Nephron progenitor cell (in vitro differentiated cells): ENCODE results near the gene SIGMAR1.

Source experiments
- DNase-seq: peaks from one replicate; pipeline ENCODE4 v3.0.0; 2021
- H3K27ac Mint-ChIP-seq: 2 replicates; pipeline ENCODE4 v1.8.0; 2021; ENCODE audit warnings: mild to moderate bottlenecking, moderate library complexity, mixed read lengths
- H3K27me3 Mint-ChIP-seq: 2 replicates; pipeline ENCODE4 v1.8.0; 2021; ENCODE audit warnings: mild to moderate bottlenecking, low read depth, mixed read lengths; ENCODE audit not compliant: poor library complexity
- H3K36me3 Mint-ChIP-seq: 2 replicates; pipeline ENCODE4 v1.8.0; 2021; ENCODE audit warnings: low read depth, mixed read lengths
- H3K4me1 Mint-ChIP-seq: 2 replicates; pipeline ENCODE4 v1.8.0; 2021; ENCODE audit warnings: mixed read lengths
- H3K4me3 Mint-ChIP-seq: 2 replicates; pipeline ENCODE4 v1.8.0; 2021; ENCODE audit warnings: mild to moderate bottlenecking, moderate library complexity, mixed read lengths
- H3K9me3 Mint-ChIP-seq: 2 replicates; pipeline ENCODE4 v1.8.0; 2021; ENCODE audit warnings: mild to moderate bottlenecking, moderate library complexity, mixed read lengths
- CTCF ChIP-seq: fragments of 200-600 bp; sonication (generic); IDR thresholded peaks from 2 replicates; pipeline ENCODE4 v1.5.0; 2021; ENCODE audit warnings: antibody characterized with exemption

SIGMAR1 gene

GRCh38 chr9:34659592-34660253 lies 22.1 kb upstream of the SIGMAR1 start:
- TF ChIP-seq CTCF: no peak
- peaks cover 10% of the 10 kb centered on the region for H3K27me3 Mint-ChIP-seq
- DNase-seq: no peak
- no peak overlapping the region for H3K4me3 Mint-ChIP-seq
- no peaks in the 10 kb centered on the region for H3K9me3 Mint-ChIP-seq
- no peak overlapping the region for H3K27ac Mint-ChIP-seq
- peaks cover 49% of the 10 kb centered on the region for H3K4me1 Mint-ChIP-seq
- peaks cover 11% of the 10 kb centered on the region for H3K36me3 Mint-ChIP-seq

GRCh38 chr9:34658461-34658860 lies 20.9 kb upstream of the SIGMAR1 start:
- DNase-seq: no peak
- Mint-ChIP-seq H3K27ac (peak overlapping the region; percentile 89), H3K9me3 (no peaks in the 10 kb centered on the region), H3K27me3 (peaks cover 8% of the 10 kb centered on the region), H3K4me3 (no peak overlapping the region), H3K4me1 (peaks cover 50% of the 10 kb centered on the region), H3K36me3 (peaks cover 11% of the 10 kb centered on the region)
- no peak for TF ChIP-seq CTCF

- no peak for TF ChIP-seq CTCF
- Mint-ChIP-seq H3K9me3 (no peaks in the 10 kb centered on the region), H3K4me3 (no peak overlapping the region), H3K27ac (no peak overlapping the region), H3K4me1 (peaks cover 65% of the 10 kb centered on the region), H3K27me3 (peaks cover 8% of the 10 kb centered on the region), H3K36me3 (peaks cover 11% of the 10 kb centered on the region)
- no peak for DNase-seq
Observed at GRCh38 chr9:34656992-34657391, 19.4 kb upstream of the SIGMAR1 start.

- H3K4me3 Mint-ChIP-seq: peak overlapping the region; percentile 33
- no peak for DNase-seq
- peak overlapping the region; percentile 76 for H3K27ac Mint-ChIP-seq
- H3K4me1 Mint-ChIP-seq: peaks cover 81% of the 10 kb centered on the region
- H3K27me3 Mint-ChIP-seq: peaks cover 5% of the 10 kb centered on the region
- H3K36me3 Mint-ChIP-seq: peaks cover under 1% of the 10 kb centered on the region
- no peak for TF ChIP-seq CTCF
- H3K9me3 Mint-ChIP-seq: no peaks in the 10 kb centered on the region
Observed at GRCh38 chr9:34655394-34655793, 17.8 kb upstream of the SIGMAR1 start.

- TF ChIP-seq CTCF: no peak
- Mint-ChIP-seq H3K4me1 (peaks cover 84% of the 10 kb centered on the region), H3K27me3 (peaks cover 4% of the 10 kb centered on the region), H3K36me3 (peaks cover 5% of the 10 kb centered on the region), H3K27ac (peak overlapping the region; percentile 83), H3K4me3 (peak overlapping the region; percentile 52), H3K9me3 (no peaks in the 10 kb centered on the region)
- DNase-seq: no peak
Observed at GRCh38 chr9:34654323-34655051, 16.9 kb upstream of the SIGMAR1 start.
